SKM-1 (cell line): Measurements from ENCODE around the gene MRPL1.

ENCODE experiments used
- DNase-seq: peaks from one replicate; lab custom pipeline; 2025; ENCODE audit not compliant: unreplicated experiment; lab: John Stamatoyannopoulos, UW

The MRPL1 gene

GRCh38 chr4:77862478-77863216, at the start of gene MRPL1:
MRPL1 (plus strand) TSS chr4:77862830; CDS start chr4:77862849, 19 bp downstream.
- peak; percentile 95 for DNase-seq

- DNase-seq, result no peak
Observed at GRCh38 chr4:77815636-77816035, 47.0 kb upstream of the MRPL1 start.

DNA sequence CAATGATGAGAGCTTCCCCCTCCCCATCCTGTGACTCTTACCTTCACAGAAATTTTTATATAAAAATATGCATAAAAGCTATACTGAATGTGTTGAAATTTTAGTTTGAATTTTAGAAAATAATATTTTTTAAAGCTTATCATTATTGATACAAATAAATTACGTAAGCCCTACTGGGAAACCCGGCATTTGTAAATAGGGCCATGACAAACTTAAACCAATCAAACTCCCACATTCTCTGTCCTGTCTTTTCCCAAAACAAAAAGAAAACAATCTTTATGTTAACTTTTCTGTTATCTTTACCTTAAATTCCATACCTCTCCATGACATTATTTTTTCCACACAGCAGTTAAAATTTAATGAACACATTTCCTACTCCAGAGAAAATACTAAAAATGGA, 46.1 kb upstream of the MRPL1 start:
- DNase-seq, result no peak

GRCh38 chr4:77817304-77818072, 45.1 kb upstream of the MRPL1 start:
- no peak for DNase-seq

GRCh38 chr4:77818073-77818601, 44.5 kb upstream of the MRPL1 start:
- peak; percentile 73 for DNase-seq

DNA sequence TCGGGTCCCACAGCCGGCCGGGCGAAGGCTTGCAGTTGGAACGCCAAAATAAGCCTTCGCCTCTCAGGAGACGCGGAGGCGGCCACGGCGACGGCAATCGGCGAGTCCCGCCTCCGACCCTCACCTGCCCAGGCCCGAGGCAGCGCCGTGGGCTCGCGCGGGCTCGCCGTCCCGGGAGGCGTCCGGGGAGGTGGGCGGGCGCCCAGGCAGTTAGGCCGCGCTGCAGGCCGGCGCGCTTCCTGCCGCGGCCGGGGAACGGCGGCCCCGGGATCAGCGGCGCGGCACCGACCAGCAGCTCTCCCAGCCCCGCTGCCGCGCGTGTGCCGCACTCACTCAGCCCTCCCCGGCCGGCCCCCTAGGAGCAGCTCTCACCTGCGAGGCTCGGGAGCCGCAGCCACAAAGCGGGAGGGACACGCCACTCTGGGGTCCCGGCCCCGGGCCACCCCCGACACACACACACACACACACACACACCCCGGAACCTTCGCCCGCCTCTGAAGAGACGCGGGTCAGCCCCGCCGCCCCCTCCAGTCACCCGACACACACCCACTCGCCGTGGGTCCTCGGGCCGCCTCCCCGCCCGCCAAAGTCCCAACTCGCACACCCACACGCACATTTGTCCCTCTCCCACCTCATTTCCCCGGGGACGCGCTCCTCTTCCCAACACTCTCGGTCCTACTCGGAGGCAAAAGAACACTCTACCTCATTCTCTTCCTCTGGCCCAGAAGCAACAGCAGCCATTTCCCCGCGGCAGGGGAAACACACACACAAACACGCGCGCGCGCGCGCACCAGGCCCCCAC, 43.8 kb upstream of the MRPL1 start, which contains the start of gene CNOT6L:
TSS of gene CNOT6L (minus strand) at position 767 of the 802 bp plus-strand sequence. CDS start at position 707, 60 bp downstream.
- no peak for DNase-seq

GRCh38 chr4:77819404-77819842, 43.2 kb upstream of the MRPL1 start:
- no peak for DNase-seq

DNA sequence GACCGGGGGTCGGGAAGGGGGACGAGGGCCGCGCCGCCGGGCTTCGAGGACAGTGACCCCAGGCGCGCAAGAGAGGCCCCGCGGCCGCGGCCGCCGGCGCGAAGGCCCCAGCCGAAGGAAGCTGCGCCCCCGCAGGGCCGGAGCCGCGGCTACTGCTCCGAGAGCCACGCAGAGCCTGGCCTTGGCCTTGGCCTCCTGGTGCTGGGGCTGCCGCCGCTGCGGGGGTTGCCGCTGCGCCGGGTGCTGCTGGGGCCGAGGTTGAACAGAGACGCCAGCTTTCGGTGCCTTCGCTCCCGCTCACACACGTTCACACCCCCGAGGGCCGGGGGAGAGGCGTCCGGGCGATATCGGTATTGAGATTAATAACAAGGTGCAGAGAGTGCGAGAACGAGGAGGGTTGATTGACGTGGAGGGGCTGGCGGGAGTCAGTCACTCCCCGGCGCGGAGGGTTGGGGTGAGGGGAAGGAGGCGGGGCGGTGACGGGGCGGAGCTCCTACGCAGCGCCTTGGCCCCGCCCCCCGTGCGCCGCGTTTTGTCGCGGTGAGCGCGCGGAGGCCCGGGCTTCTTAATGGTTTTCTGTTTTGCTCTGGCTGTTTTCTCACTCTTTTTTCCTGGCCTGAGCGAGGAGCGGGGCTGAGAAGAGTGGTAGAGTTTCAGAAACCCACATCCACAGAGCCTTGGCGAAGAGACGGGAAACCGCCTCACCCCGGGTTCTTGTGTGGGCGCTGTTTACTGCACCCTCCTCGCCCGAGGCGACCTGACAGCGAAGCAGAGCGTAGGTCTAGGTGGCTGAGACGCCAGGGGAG, 42.6 kb upstream of the MRPL1 start:
- DNase-seq, result peak; percentile 85

DNA sequence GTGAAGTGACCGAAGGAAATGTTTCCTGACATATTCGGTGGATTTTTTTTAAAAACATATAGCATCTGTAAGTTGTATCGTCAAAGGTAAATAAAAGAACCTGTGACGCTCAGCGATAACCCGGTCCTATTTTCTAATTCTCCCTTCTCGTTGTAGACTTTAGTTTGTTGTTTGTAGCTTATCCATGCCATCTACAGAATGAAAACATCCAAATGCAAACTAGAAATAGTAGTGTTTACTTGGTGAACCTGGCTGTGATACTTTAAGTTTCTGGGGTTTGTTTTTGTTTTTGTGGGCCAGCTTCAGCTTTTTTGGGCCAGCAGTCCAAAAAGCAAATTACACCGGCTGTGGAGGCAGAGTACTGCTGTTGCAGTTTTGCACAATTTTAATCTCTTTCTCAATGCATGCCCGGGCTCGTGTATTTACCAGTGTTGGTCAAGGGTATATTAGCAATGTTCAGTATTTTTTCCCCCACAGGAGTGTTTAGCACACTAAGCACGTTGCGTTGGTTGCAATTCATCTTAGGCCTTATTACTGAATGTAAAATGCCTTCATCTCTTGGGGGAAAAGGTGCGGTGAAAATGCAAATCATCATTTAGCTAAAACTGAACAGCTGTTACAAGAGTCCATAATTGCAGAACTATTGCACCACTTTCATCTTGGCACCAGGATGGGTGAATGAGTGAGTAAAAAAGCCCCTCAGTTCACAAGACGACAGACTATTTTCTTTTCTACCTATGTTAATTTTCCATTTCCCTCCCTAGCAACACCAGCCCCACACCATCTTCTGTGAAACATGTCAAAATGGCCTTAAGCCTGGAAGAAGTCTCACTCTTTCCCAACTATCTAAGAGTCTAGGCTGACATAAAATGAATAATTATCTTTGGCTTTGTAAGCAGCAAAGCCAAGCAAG, 41.7 kb upstream of the MRPL1 start:
- DNase-seq, result no peak

- DNase-seq, result no peak
Observed at GRCh38 chr4:77821775-77822174, 40.9 kb upstream of the MRPL1 start.

- DNase-seq, result no peak
Observed at GRCh38 chr4:77826275-77826674, 36.4 kb upstream of the MRPL1 start.

DNA sequence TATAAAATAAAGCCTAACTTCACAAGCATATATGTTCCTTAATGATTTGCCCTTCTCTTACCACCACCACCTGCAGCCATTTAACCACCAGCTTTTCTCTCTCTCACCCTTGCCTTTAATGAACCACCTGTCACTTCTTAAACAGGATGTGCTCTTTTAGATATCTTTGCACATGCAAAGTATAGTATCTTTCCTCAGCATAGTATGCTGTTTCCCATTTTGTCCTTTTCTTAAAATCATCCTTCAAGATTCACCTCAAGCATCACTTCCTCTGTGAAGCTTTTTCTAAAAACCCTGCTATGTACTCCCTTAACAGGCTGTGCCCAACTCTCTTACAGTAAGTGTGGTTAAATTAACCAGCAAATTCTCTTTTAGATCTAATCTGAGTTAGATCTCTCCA, 35.3 kb upstream of the MRPL1 start:
- DNase-seq, result no peak

DNA sequence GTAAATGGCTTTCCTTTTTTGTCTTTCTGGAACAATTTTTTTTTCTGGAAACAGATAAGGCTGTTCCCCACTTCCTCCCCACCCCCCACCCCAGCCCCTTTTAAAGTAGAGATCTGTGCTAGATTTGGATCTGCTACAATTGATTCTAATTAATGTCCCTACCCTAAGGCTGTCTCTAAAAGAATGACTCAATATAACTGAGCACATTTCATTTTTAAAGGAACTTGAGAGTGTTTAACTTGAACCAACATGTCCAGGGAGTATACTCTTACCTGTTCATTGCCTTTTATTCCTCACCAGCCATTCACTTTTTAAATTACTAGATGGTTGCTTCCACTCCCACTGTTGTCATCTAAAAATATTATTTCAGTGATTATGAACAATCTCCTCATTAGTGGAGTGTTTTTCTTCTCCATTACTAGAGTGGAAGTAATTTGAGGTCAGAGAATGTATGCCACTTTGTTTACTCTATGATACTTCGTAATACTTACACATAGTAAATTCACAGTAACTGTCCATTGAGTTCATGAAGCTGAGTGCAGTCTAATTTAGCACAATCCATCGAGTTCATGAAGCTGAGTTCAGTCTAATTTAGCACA, 29.4 kb upstream of the MRPL1 start:
- DNase-seq, result no peak

GRCh38 chr4:77834403-77834802, 28.2 kb upstream of the MRPL1 start:
- no peak for DNase-seq

DNA sequence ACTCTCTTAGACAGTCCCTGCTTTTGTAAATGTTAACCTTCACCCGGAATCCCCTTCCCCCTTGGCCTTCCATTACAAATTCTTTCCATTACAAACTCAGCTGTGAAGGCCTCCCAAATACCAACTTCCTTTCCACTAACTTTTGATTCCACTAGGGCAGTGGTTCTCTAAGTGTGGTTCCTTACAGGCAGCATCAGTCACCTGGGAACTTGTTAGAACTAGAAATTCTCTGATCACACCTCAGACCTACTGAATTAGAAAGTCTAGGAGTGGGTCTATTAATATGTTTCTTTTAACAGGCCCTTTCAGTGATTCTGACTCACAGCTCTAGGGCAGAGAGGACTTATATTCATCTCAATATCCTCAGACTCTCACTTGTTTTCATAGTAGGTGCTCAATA, 19.0 kb upstream of the MRPL1 start:
- DNase-seq, result no peak

GRCh38 chr4:77844363-77844762, 18.3 kb upstream of the MRPL1 start:
- no peak for DNase-seq

GRCh38 chr4:77845400-77845799, 17.2 kb upstream of the MRPL1 start:
- no peak for DNase-seq

DNA sequence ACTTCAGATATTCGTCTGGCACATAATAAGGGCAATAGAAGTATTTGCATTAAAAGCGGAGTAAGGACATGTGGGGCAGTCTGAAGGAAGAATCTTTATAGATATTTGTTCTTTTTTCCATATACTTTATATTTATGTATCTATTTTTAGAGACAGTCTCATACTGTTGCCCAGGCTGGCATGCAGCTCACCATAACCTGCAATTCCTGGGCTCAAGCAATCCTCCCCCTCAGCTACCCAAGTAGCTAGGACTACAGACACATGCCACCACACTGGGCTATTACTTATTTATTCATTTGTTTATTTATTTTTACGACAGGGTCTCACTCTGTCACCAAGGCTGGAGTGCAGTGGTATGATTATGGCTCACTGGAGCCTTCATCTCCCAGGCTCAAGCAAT, 16.7 kb upstream of the MRPL1 start:
- no peak for DNase-seq

- no peak for DNase-seq
Observed at GRCh38 chr4:77848508-77848907, 14.1 kb upstream of the MRPL1 start.
